Effector memory CD8-positive, alpha-beta T cell (primary cell): ENCODE results near the gene CPNE7.

Experiments used
- ATAC-seq: fragments of 150-1000 bp; cut with Tn5 transposase; replicated peaks from 2 replicates; pipeline ENCODE4 v1.10.0; 2021; ENCODE audit warnings: mild to moderate bottlenecking, moderate library complexity
- DNase-seq, 3 experiments: peaks; one replicate each; pipeline ENCODE4 v3.0.0; 2021
- H3K27ac Mint-ChIP-seq, 2 donors: one replicate each; pipeline ENCODE4 v1.8.0; 2022; ENCODE audit warnings: mild to moderate bottlenecking in 2 of 2, mixed read lengths in 2 of 2, moderate library complexity in 2 of 2
- H3K27me3 Mint-ChIP-seq, 2 donors: one replicate each; pipeline ENCODE4 v1.8.0; 2022; ENCODE audit warnings: mixed read lengths in 2 of 2
- H3K36me3 Mint-ChIP-seq: one replicate; pipeline ENCODE4 v1.8.0; 2022; ENCODE audit warnings: mild to moderate bottlenecking, moderate library complexity, mixed read lengths; ENCODE audit not compliant: insufficient read depth
- H3K4me1 Mint-ChIP-seq, 2 donors: one replicate each; pipeline ENCODE4 v1.8.0; 2022; ENCODE audit warnings: low read depth in 2 of 2, mixed read lengths in 2 of 2
- H3K4me3 Mint-ChIP-seq, 2 donors: one replicate each; pipeline ENCODE4 v1.8.0; 2022; ENCODE audit warnings: mild to moderate bottlenecking in 2 of 2, mixed read lengths in 2 of 2, moderate library complexity in 2 of 2
- H3K9me3 Mint-ChIP-seq, 2 donors: one replicate each; pipeline ENCODE4 v1.8.0; 2022; ENCODE audit warnings: mixed read lengths in 2 of 2

The CPNE7 gene

DNA sequence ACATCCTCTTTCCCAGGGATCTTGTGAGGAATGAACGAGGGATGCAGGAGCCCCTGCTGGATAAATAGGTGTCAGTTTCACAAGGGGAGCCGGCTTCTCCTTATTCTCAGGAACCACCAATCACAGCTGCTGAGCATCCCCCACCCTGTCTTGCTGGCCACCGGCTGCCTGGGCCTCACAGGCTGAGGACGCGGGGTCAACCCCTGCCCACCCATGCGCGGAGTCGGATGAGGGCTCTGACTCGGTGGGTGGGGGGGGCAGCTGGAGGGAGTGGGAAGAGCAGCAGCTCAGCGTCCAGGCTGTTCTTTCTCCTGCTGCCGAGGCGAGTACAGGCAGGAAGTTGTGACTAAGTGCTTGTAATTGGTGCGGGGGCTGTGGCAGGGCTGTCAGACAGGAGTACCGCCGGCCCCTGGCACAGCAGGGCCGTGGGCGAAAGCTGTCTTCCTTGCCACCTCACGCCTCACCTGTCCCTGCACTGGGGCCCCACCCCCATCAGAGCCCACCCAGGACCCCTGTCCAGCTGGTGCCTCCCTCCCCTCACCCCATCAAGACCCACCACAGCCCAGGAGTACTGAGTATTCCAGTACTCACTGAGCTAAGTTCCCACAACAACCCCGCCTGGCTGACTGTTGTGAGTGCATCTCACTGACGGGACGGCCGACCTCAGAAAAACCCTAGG lies 26.9 kb downstream of the CPNE7 start:
- Mint-ChIP-seq H3K9me3 (no peaks in the 10 kb centered on the region), H3K27me3 (no peaks in the 10 kb centered on the region), H3K4me3 (peak overlapping the region; percentile 48 to 63), H3K4me1 (peaks cover 18 to 20% of the 10 kb centered on the region in 2 donors), H3K36me3 (peaks cover 12% of the 10 kb centered on the region), H3K27ac (peak overlapping the region; percentile 25 to 49)
- DNase-seq: peak; percentile 46 to 51 (median 50)
- ATAC-seq: peak; percentile 90

DNA sequence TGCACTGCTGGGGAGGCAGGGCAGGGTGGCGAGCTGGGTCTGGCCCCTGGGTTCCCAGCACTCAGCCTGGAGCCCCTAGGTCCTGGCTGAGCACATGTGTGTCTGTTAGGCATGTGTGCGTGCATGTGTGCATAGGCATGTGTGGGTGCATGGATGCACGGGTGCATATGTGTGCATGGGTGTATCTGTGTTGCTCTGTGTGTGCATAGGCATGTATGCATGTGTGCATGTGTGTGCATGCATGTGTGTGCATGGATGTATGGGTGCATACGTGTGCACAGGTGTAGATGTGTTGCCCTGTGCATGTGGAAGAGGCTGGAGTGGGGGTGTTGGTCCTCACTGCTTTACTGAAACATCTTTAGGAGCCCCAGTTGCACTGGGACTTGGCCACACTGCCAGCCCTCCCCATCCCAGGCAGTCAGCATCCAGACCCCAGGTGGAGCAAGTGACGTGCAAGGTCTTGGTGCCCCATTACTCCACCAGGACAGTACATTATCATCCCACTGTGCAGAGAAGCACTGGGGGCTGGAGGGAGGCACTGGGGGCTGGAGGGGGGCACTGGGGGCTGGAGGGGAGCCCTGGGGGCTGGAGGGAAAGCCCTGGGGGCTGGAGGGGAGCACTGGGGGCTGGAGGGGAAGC lies 27.5 kb downstream of the CPNE7 start:
- Mint-ChIP-seq H3K27ac (peak overlapping the region; percentile 25 to 49), H3K4me3 (peak overlapping the region; percentile 48 to 63), H3K4me1 (peaks cover 18 to 20% of the 10 kb centered on the region in 2 donors), H3K36me3 (peaks cover 11% of the 10 kb centered on the region), H3K27me3 (no peaks in the 10 kb centered on the region), H3K9me3 (no peaks in the 10 kb centered on the region)
- ATAC-seq (no peak), DNase-seq (no peak)

DNA sequence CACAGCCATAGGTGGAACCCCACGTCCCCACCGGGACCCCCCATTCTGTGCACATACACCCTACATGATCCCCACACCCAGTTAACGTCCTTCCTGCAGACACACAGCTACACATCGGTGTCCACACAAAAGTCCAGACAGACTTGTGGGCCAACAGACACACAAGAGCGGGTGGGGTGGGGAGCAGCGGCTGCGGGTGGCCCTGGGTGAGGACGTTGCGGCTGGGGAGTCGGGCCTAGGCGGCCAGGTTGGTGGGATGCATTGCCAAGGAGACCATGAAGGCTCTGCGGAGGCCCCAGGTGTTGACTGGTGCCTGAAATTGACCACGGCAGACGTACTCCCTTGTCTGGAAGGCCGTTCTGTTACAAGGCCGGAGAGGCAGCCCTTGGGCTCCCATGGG lies 29.2 kb downstream of the CPNE7 start:
- Mint-ChIP-seq H3K27ac (no peak overlapping the region), H3K27me3 (no peaks in the 10 kb centered on the region), H3K4me1 (peaks cover 13 to 16% of the 10 kb centered on the region in 2 donors), H3K36me3 (peaks cover 5% of the 10 kb centered on the region), H3K9me3 (no peaks in the 10 kb centered on the region), H3K4me3 (no peak overlapping the region)
- DNase-seq (no peak), ATAC-seq (no peak)

DNA sequence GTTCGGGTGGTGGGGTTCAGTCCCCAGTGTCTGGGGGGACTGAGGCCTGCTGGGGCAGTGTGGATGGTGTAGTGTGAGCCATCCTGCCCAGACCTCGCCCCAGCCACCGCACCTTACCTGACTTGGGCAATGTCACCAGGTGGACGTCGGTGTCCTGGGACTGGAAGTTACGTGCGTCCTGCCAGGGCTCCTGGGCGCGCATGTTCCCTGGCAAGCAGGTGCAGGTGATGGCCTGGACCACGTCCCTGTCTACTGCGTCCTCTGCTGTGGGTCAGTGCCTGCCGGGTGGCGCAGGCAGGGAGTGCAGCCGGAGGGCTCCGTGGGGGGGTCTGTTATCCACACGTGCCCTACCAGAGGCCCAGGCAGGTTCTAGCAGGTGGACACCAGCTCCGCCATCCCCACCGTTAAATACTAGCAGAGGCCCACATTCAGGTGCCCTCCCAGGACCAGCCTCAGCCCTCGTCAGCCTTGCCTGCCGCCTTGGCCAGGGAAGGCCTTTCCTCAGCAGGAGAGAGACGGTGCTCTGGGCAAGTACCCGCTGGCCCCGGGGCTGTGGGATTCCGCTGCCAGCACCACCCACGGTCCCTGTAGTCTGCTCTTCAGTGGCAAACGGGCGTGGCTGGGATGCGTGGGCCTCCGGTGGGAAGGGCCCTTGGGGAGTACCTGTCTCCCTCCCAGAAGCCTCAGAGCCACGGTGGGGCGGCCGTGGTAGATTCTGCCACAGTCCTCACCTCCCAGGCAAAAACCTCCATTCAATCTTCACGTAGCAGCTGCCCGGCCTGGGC lies 29.8 kb downstream of the CPNE7 start:
- DNase-seq (no peak), ATAC-seq (no peak)
- H3K36me3 Mint-ChIP-seq: no peaks in the 10 kb centered on the region
- no peaks in the 10 kb centered on the region for H3K9me3 Mint-ChIP-seq
- H3K27ac Mint-ChIP-seq: no peak overlapping the region
- H3K4me3 Mint-ChIP-seq: no peak overlapping the region
- H3K27me3 Mint-ChIP-seq: no peaks in the 10 kb centered on the region
- peaks cover 13 to 15% of the 10 kb centered on the region in 2 donors for H3K4me1 Mint-ChIP-seq

DNA sequence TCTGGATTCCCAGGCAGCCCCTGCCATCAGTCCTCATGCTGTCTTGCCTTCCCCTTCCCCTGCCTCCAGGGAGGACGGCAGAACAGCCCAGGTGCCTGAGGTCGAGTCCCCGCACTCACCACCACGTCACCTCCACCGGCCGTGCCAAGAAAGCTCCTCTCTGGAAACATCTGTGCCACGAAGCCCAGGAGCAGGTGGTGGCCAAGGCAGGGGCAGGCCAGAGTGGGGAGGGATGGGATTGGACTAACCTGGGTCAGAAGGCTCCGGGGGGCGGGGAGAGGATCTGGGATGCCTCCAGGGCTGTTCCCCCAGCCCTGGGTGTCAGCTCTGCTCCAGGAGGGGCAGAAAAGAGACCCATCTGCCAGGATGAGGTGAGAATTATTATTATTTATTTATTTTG lies 30.4 kb downstream of the CPNE7 start:
- no peaks in the 10 kb centered on the region for H3K36me3 Mint-ChIP-seq
- no peaks in the 10 kb centered on the region for H3K27me3 Mint-ChIP-seq
- no peak overlapping the region for H3K27ac Mint-ChIP-seq
- no peak for ATAC-seq
- H3K4me1 Mint-ChIP-seq: peaks cover 13 to 14% of the 10 kb centered on the region in 2 donors
- no peaks in the 10 kb centered on the region for H3K9me3 Mint-ChIP-seq
- no peak for DNase-seq
- H3K4me3 Mint-ChIP-seq: no peak overlapping the region

DNA sequence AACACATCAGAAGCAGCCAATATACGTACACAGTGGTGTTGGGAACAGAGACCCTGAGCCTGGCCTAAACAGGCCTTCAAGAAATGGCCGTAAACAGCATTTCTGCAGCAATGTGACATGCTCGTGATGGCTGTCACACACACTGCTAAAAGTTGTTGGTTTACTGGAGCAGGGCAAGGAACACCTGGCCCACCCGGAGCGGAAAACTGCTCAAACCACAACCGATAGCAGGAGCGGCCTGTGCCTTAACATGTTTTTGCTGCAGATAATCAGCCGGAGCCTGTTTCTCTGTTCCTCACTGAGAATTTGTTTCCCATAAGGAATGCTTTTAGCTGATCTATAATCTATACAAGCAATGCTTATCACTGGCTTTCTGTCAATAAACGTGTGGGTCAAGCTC lies 31.9 kb downstream of the CPNE7 start:
- H3K27me3 Mint-ChIP-seq: peaks cover 0 to 4% of the 10 kb centered on the region in 2 donors
- ATAC-seq: no peak
- no peak for DNase-seq
- H3K4me1 Mint-ChIP-seq: peaks cover 7 to 8% of the 10 kb centered on the region in 2 donors
- no peak overlapping the region for H3K4me3 Mint-ChIP-seq
- H3K27ac Mint-ChIP-seq: no peak overlapping the region
- H3K36me3 Mint-ChIP-seq: no peaks in the 10 kb centered on the region
- H3K9me3 Mint-ChIP-seq: no peaks in the 10 kb centered on the region

DNA sequence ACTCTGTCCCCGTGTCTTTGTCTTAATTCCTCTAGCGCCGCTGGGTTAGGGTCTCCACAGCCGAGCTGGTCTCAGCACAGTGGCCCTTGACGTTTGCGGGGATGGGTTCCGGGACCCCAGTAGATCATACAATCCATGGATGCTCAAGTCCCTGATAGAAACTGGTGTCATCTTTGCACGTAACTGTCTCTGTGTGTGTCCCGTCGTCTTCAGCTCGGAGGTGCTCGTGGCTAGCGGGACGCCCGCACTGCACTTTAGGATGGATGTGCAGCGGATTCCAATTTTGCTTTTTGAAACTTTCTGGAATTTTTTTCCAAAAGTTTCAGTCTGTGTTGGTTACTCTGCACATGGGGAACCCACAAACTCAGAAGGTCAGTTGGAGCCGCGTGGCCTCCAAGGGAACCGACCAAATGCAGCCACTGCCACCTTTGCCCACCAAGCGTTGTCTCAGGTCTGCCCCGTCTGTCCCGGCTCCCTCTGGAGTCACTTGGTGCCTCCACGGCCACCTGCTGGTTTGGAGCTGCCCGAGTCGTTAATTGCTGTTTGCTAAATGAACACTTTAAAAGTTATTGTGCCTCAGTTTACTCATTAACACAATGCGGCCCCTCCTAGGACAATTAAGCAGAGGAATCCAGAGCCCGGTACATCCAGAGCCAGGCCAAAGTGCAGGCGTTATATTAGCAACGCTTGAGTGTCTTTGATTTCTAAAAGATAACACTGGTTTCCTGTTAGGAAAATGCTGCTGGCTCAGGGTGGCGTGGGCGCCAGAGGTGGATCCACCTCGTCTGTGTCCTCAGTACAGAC lies 32.6 kb downstream of the CPNE7 start:
- no peak for ATAC-seq
- H3K9me3 Mint-ChIP-seq: no peaks in the 10 kb centered on the region
- H3K27me3 Mint-ChIP-seq: peaks cover 0 to 7% of the 10 kb centered on the region in 2 donors
- H3K4me3 Mint-ChIP-seq: no peak overlapping the region
- H3K4me1 Mint-ChIP-seq: peaks cover 2 to 7% of the 10 kb centered on the region in 2 donors
- DNase-seq: no peak
- H3K36me3 Mint-ChIP-seq: no peaks in the 10 kb centered on the region
- no peak overlapping the region for H3K27ac Mint-ChIP-seq

DNA sequence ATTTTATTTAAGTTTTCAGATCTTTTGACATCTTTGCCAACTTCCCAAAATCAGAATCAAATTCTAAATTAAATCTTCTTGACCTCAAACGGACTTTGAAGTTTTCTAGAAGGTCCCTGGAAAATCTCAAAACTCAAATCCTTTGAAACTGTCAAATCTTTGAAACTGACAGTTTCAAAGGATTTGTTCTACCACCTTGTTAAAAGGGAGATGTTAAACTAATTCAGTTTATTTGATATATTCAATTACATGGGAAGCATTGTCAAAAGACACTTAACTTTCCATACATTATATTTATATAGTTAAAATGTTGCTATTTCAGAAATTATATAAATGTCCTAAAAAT lies 34.5 kb downstream of the CPNE7 start:
- H3K27ac Mint-ChIP-seq: no peak overlapping the region

DNA sequence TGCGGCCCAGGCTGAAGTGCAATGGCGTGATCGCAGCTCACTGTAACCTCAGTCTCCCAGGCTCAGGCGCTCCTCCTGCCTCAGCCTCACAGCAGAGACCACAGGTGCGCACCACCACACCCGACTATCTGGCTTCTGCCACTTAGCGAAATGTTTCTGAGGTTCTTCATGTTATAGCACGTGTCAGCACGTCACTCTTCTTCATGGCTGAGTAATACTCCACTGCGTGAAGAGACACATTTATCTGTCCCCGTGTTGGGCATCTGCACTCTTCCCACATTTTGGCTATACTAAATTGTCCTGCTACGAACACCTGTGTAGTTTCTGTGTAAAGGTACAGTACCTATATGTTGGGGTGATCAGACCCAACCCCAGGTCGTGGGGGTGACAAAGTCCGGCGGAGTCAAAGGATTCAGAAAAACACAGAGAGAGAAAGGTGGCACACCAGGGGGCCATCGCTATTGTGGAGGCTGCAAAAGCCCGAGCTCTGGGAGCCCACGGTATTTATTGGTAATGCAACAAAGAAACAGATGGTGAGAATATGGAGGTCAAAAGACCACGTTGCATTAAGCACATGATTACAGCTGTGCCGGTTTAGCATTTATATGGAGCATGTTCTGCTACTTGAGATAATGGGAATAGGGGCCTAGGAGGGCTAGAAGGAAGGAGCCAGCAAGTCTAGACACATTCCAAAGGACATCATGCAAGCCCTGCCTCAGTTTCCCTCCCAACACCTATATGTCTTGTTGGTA lies 37.0 kb downstream of the CPNE7 start:
- peaks cover 7 to 11% of the 10 kb centered on the region in 2 donors for H3K9me3 Mint-ChIP-seq
- H3K4me1 Mint-ChIP-seq: peaks cover 14 to 21% of the 10 kb centered on the region in 2 donors
- H3K27ac Mint-ChIP-seq: no peak overlapping the region
- DNase-seq (no peak), ATAC-seq (no peak)
- no peak overlapping the region for H3K4me3 Mint-ChIP-seq
- peaks cover 0 to 7% of the 10 kb centered on the region in 2 donors for H3K27me3 Mint-ChIP-seq
- peaks cover 9% of the 10 kb centered on the region for H3K36me3 Mint-ChIP-seq

More for the DNA sequence above, 34.5 kb downstream of the CPNE7 start:
- DNase-seq: no peak
- Mint-ChIP-seq H3K4me1 (peaks cover 1 to 8% of the 10 kb centered on the region in 2 donors), H3K9me3 (no peaks in the 10 kb centered on the region), H3K4me3 (no peak overlapping the region), H3K27me3 (peaks cover 0 to 7% of the 10 kb centered on the region in 2 donors), H3K36me3 (no peaks in the 10 kb centered on the region)
- ATAC-seq: no peak

DNA sequence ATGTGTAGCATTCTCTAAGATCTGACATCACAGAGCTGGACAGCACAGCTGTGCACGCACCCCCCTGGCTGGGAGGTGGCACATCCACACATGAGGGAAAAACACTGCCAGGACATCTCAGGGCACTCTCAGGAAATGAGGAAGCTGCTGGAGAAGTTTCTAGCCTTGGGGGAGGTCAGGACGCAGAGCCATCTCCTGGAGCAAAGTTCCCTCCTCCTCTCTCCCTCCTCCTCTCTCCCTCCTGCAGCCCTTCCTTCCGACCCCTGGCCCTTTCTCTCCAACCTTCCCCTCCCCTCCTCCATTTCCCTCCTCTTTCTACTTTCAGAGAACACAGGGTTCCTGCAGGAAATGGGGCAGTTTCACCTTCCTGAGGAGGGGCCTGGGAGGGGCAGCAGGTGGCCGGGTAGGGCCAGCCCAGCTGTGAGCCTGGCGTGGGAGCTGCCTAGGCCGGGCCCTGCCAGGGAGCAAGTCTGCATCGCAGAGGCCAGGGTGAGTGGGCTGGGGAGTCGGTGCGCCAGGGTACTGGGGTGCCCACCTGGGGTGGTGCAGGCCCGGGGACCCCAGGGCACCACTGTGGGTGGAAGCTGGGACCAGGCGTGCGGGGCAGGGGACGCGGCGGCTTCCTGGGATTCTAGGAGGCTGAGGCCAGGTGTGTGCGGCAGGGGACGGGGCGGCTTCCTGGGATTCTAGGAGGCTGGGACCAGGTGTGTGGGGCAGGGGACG lies 37.8 kb downstream of the CPNE7 start, which contains the start of gene DPEP1:
Gene DPEP1 (plus strand): TSS at position 412 of the 723 bp plus-strand sequence. CDS start 16,769 bp downstream, outside the sequence.
- H3K4me3 Mint-ChIP-seq: no peak within 1 kb of the TSS
- peaks cover 14 to 21% of the 10 kb centered on the region in 2 donors for H3K4me1 Mint-ChIP-seq
- DNase-seq (no peak), ATAC-seq (no peak)
- H3K36me3 Mint-ChIP-seq: peaks cover 9% of the 10 kb centered on the region
- H3K27ac Mint-ChIP-seq: no peak within 1 kb of the TSS
- H3K27me3 Mint-ChIP-seq: peaks cover 0 to 7% of the 10 kb centered on the region in 2 donors
- peaks cover 7 to 11% of the 10 kb centered on the region in 2 donors for H3K9me3 Mint-ChIP-seq

DNA sequence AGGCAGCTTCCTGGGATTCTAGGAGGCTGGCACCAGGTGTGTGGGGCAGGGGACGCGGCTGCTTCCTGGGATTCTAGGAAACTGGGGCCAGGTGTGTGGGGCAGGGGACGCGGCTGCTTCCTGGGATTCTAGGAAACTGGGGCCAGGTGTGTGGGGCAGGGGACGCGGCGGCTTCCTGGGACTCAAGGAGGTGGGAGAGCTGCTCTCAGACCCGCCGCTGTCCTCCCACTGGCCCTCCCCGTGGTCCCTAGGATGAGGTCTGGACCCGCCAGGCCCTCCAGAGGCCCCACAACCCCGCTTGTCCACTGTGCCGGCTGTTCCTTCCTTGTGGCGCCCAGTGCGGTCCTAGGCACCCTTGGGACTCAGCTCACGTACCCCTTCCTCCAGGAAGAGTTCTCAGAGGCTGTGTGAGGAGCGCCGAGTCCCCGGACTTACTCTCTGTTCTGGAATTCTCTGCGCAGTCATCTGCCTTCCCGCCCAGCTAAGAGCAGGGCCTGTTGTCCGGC lies 38.4 kb downstream of the CPNE7 start:
- peaks cover 7 to 11% of the 10 kb centered on the region in 2 donors for H3K9me3 Mint-ChIP-seq
- H3K4me3 Mint-ChIP-seq: no peak overlapping the region
- peaks cover 14 to 21% of the 10 kb centered on the region in 2 donors for H3K4me1 Mint-ChIP-seq
- H3K27me3 Mint-ChIP-seq: peaks cover 0 to 7% of the 10 kb centered on the region in 2 donors
- peaks cover 9% of the 10 kb centered on the region for H3K36me3 Mint-ChIP-seq
- H3K27ac Mint-ChIP-seq: no peak overlapping the region
- ATAC-seq: no peak
- DNase-seq: no peak

DNA sequence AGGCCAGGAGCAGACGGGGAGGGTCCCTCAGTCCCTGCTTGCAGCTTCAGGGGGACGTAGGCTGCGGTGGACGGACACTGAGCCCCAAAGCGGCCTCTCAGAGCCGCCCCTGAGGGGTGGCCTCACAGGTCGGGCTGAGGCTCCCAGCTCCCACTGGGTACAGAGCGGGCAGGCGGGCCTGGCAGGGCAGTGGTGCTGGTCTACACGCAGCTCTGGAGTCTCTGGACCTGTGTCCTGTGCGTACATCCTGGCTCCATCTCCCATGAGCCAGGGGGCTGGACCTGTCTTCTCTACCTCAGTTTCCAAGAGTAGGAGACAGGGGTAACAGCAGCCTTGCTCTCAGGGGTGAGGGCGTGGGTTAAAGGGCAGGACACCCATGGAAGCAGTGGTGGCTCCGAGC lies 39.6 kb downstream of the CPNE7 start:
- peaks cover 0 to 7% of the 10 kb centered on the region in 2 donors for H3K27me3 Mint-ChIP-seq
- H3K4me3 Mint-ChIP-seq: no peak overlapping the region
- ATAC-seq (no peak), DNase-seq (no peak)
- H3K9me3 Mint-ChIP-seq: peaks cover 7 to 11% of the 10 kb centered on the region in 2 donors
- peaks cover 9% of the 10 kb centered on the region for H3K36me3 Mint-ChIP-seq
- H3K27ac Mint-ChIP-seq: no peak overlapping the region
- peaks cover 14 to 21% of the 10 kb centered on the region in 2 donors for H3K4me1 Mint-ChIP-seq
